GM12892 (cell line): Measurements from ENCODE around the gene L3MBTL1.

Experiments
- POLR2A ChIP-seq: IDR thresholded peaks from 2 replicates; pipeline ENCODE4 v1.6.1; 2011; ENCODE audit warnings: low read depth, low read length, control low read depth
- POLR2AphosphoS5 ChIP-seq: IDR thresholded peaks from 2 replicates; pipeline ENCODE4 v1.6.1; 2011; ENCODE audit warnings: low read depth, low read length, control low read depth
- TAF1 ChIP-seq: IDR thresholded peaks from 2 replicates; pipeline ENCODE4 v1.6.1; 2011; ENCODE audit warnings: low read depth, mild to moderate bottlenecking, control low read depth, low read length, borderline replicate concordance

GRCh38 chr20:43520074-43520630, 12.7 kb downstream of the L3MBTL1 start:
- TF ChIP-seq POLR2A (no peak), POLR2AphosphoS5 (no peak), TAF1 (no peak)
